Endothelial cell of umbilical vein (primary cell): ENCODE data around the gene SEC11A. TPM values are rescaled to one million over a fixed set of nuclear protein-coding genes. Genes with fewer than 3 reads are reported as not detected.
"Not testable (repeated sequence)": the region's sequence is repeated elsewhere in the genome, so short reads cannot be mapped to it uniquely, and the experiment has no call there.

Source experiments
- BruUV-seq: library from RNA; stranded (reverse); fragments of 400-500 nt; replicated peaks from 2 replicates; lab custom pipeline; 2021; lab: Mats Ljungman, UMichigan
- CTCF ChIA-PET: fragments of 300-600, 350-600 bp; sonication (Branson Sonifier 250); formaldehyde crosslinking; loops from one replicate; lab custom pipeline; 2021; ENCODE audit warnings: antibody characterized with exemption, inconsistent platforms; lab: Charles Lee
- POLR2A ChIA-PET: fragments of 300-600, 350-600 bp; sonication (Branson Sonifier 250); formaldehyde crosslinking; loops from one replicate; lab custom pipeline; 2021; ENCODE audit warnings: antibody characterized with exemption, inconsistent platforms; lab: Charles Lee
- DNase-seq: peaks from one replicate; pipeline ENCODE4 v3.0.0-alpha.2; 2011; ENCODE audit warnings: low read depth, low spot score
- FAIRE-seq: peaks from 2 replicates; lab custom pipeline; 2011; peaks lifted over from hg19 to GRCh38; lab: Jason Lieb, UNC
- H2AFZ ChIP-seq: 2 replicates; pipeline ENCODE4 v1.6.0; 2012; ENCODE audit warnings: low read depth, low read length, control low read depth, inconsistent platforms
- H3K27ac ChIP-seq: 2 replicates; pipeline ENCODE4 v1.5.1; 2011; ENCODE audit warnings: low read depth, mild to moderate bottlenecking, control low read depth, low read length, moderate library complexity; ENCODE audit not compliant: insufficient read depth
- H3K27me3 ChIP-seq, 2 experiments: 2 replicates each; pipeline versions ENCODE4 v1.6.0 to v1.6.1; 2011; ENCODE audit warnings: low read length in 2 of 2, mixed read lengths in 1 of 2; ENCODE audit not compliant: control insufficient read depth in 2 of 2, insufficient read depth in 2 of 2
- H3K36me3 ChIP-seq, 2 experiments: 2 replicates in 1 of 2; 3 replicates in 1 of 2; pipeline ENCODE4 v1.5.1; 2011; ENCODE audit warnings: low read length in 2 of 2, mild to moderate bottlenecking in 1 of 2, moderate library complexity in 1 of 2; ENCODE audit not compliant: control insufficient read depth in 2 of 2, insufficient read depth in 2 of 2; ENCODE audit errors: extremely low read depth in 1 of 2
- H3K4me1 ChIP-seq: 3 replicates; pipeline ENCODE4 v1.5.1; 2011; ENCODE audit warnings: mild to moderate bottlenecking, low read length; ENCODE audit not compliant: control insufficient read depth, insufficient read depth; ENCODE audit errors: extremely low read depth
- H3K4me2 ChIP-seq: 2 replicates; pipeline ENCODE4 v1.6.1; 2011; ENCODE audit warnings: low read length, control low read depth, mixed read lengths; ENCODE audit not compliant: insufficient read depth
- H3K4me3 ChIP-seq, 3 experiments: fragments of 200-600 bp in 1 of 3; sonication (generic), shearing (Covaris generic) in 1 of 3; replicated peaks in 1 of 3; 2 replicates each; pipeline ENCODE4 v1.5.1; 2011 to 2016; ENCODE audit warnings: control low read depth in 3 of 3, low read length in 3 of 3, mild to moderate bottlenecking in 2 of 3, inconsistent platforms in 1 of 3, low read depth in 1 of 3, moderate library complexity in 1 of 3; ENCODE audit not compliant: insufficient read depth in 1 of 3
- H3K79me2 ChIP-seq: 2 replicates; pipeline ENCODE4 v1.6.0; 2012; ENCODE audit warnings: low read length, inconsistent platforms; ENCODE audit not compliant: control insufficient read depth, insufficient read depth
- H3K9ac ChIP-seq: replicated peaks from 2 replicates; pipeline ENCODE3; 2011; ENCODE audit warnings: low read length, control low read depth; ENCODE audit not compliant: insufficient read depth; ENCODE audit errors: extremely low read depth
- H3K9me1 ChIP-seq: replicated peaks from 3 replicates; pipeline ENCODE4 v1.6.0; 2011; ENCODE audit warnings: mild to moderate bottlenecking, low read length; ENCODE audit not compliant: control insufficient read depth, insufficient read depth; ENCODE audit errors: extremely low read depth
- H3K9me3 ChIP-seq: replicated peaks from 2 replicates; pipeline ENCODE4 v1.5.1; 2012; ENCODE audit warnings: low read length, inconsistent platforms; ENCODE audit not compliant: control insufficient read depth, insufficient read depth
- H4K20me1 ChIP-seq: replicated peaks from 2 replicates; pipeline ENCODE3; 2011; ENCODE audit warnings: mild to moderate bottlenecking, low read length; ENCODE audit not compliant: control insufficient read depth, insufficient read depth; ENCODE audit errors: extremely low read depth
- EZH2 ChIP-seq: IDR thresholded peaks from 2 replicates; pipeline ENCODE4 v1.6.1; 2012; ENCODE audit warnings: borderline replicate concordance, low read depth, mild to moderate bottlenecking, moderate library complexity, low read length, inconsistent platforms; ENCODE audit not compliant: severe bottlenecking
- FOS ChIP-seq: IDR thresholded peaks from 2 replicates; pipeline ENCODE4 v1.6.1; 2011; ENCODE audit warnings: mild to moderate bottlenecking, low read length, moderate library complexity, borderline replicate concordance; ENCODE audit not compliant: insufficient read depth
- GATA2 ChIP-seq: IDR thresholded peaks from 2 replicates; pipeline ENCODE4 v1.7.0; 2011; ENCODE audit warnings: low read depth, mild to moderate bottlenecking, moderate library complexity, mixed read lengths, low read length; ENCODE audit not compliant: insufficient read length, insufficient read depth
- JUN ChIP-seq: IDR thresholded peaks from 2 replicates; pipeline ENCODE4 v1.6.1; 2011; ENCODE audit warnings: borderline replicate concordance, low read depth; ENCODE audit not compliant: insufficient read length, insufficient read depth
- MYC ChIP-seq: IDR thresholded peaks from one replicate; pipeline ENCODE4 v1.6.1; 2011; ENCODE audit warnings: mild to moderate bottlenecking, low read depth, low read length
- POLR2A ChIP-seq: IDR thresholded peaks from 2 replicates; pipeline ENCODE4 v1.6.1; 2012; ENCODE audit warnings: low read depth, mild to moderate bottlenecking, control low read depth, low read length
- POLR2AphosphoS5 ChIP-seq: IDR thresholded peaks from 2 replicates; pipeline ENCODE4 v1.6.1; 2012; ENCODE audit warnings: low read depth, mild to moderate bottlenecking, control low read depth, low read length, moderate library complexity; ENCODE audit not compliant: insufficient read depth
- dilution Hi-C: fragments of 300-500 bp; cut with MboI; formaldehyde crosslinking; loops from one replicate; pipeline ENCODE4 v1.15.0; 2019; ENCODE audit warnings: low sequenced_read_pairs; ENCODE audit not compliant: extremely low pct_ligation_motif_present
- intact Hi-C: fragments of 100-400 bp; cut with micrococcal nuclease; formaldehyde crosslinking; loops from one replicate; pipeline ENCODE4 v1.10.0; 2022
- polyA plus RNA-seq, 4 experiments: library from polyadenylated mRNA; depleted of rRNA in 3 of 4; stranded (reverse) in 3 of 4; unstranded in 1 of 4; fragments of >200 nt; gene quantifications; 2 replicates each; pipeline versions ENCODE4 v1.2.1 to v1.2.3, GENCODE V29; 2011 to 2012; ENCODE audit warnings: missing spikeins in 1 of 4
- total RNA-seq: library from RNA; stranded (reverse); gene quantifications from 2 replicates; pipeline ENCODE4 v1.2.3, GENCODE V29; 2021
- TF ChIP-seq, protein P1 (sequence below): IDR thresholded peaks from 2 replicates; pipeline ENCODE4 v1.6.1; 2011; ENCODE audit not compliant: insufficient read depth, insufficient read length
- TF ChIP-seq, protein P2 (sequence below), 2 donors: IDR thresholded peaks; 1 replicate in 1 of 2; 2 replicates in 1 of 2; pipeline ENCODE4 v1.5.1; 2011; ENCODE audit warnings: low read length in 2 of 2, mild to moderate bottlenecking in 2 of 2, moderate library complexity in 2 of 2, control low read depth in 1 of 2, inconsistent platforms in 1 of 2, low read depth in 1 of 2; ENCODE audit not compliant: insufficient read depth in 1 of 2; ENCODE audit errors: extremely low read depth in 1 of 2

Gene SEC11A
- total and polyA plus RNA-seq, 2 donors (not counting 3 experiments of a cell fraction or from before 2014, with no cell fraction given), result 189 to 204 TPM

DNA sequence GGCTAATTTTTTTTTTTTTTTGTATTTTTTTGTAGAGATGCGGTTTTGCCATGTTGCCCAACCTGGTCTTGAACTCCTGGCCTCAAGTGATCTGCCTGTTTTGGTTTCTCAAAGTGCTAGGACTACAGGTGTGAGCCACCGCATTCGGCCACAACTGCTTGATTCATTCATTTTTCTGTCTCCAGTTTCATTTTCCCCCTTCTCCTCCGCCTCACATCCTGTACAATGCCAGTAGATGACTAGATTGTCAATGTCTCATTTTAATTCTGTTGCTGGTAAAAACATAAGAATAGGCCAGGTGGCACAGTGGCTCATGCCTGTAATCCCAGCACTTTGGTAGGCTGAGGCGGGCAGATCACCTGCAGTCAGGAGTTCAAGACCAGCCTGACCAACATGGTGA, 20.4 kb upstream of the SEC11A start:
- no peaks in the 10 kb centered on the region for H3K79me2 ChIP-seq
- TF ChIP-seq GATA2 (no peak), FOS (no peak), EZH2 (no peak), POLR2A (no peak), MYC (no peak), JUN (no peak), POLR2AphosphoS5 (no peak)
- TF ChIP-seq, protein P1, sequence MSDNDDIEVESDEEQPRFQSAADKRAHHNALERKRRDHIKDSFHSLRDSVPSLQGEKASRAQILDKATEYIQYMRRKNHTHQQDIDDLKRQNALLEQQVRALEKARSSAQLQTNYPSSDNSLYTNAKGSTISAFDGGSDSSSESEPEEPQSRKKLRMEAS, result no peak
- TF ChIP-seq, protein P2, sequence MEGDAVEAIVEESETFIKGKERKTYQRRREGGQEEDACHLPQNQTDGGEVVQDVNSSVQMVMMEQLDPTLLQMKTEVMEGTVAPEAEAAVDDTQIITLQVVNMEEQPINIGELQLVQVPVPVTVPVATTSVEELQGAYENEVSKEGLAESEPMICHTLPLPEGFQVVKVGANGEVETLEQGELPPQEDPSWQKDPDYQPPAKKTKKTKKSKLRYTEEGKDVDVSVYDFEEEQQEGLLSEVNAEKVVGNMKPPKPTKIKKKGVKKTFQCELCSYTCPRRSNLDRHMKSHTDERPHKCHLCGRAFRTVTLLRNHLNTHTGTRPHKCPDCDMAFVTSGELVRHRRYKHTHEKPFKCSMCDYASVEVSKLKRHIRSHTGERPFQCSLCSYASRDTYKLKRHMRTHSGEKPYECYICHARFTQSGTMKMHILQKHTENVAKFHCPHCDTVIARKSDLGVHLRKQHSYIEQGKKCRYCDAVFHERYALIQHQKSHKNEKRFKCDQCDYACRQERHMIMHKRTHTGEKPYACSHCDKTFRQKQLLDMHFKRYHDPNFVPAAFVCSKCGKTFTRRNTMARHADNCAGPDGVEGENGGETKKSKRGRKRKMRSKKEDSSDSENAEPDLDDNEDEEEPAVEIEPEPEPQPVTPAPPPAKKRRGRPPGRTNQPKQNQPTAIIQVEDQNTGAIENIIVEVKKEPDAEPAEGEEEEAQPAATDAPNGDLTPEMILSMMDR (IDR thresholded peaks at IDR 0.05; ENCODE audit: extremely low read depth in 1 of 2, insufficient read depth in 1 of 2, low read depth in 1 of 2, low read length in 2 of 2), result no peak
- dilution Hi-C loops (no loop called here), intact Hi-C loops (no loop called here)
- ChIA-PET CTCF (interaction anchor here (0.6 to 1.0 kb wide), 2 partner anchors 36 to 105 kb away, joined by 3 to 4 read pairs; no protein-coding TSS in a partner anchor), POLR2A (no interaction called here)
- H3K4me2 ChIP-seq, result no peak overlapping the region
- FAIRE-seq (no peak), DNase-seq (no peak)
- no peaks in the 10 kb centered on the region for H3K27me3 ChIP-seq
- H3K27ac ChIP-seq, result no peak overlapping the region
- no peaks in the 10 kb centered on the region for H3K9me1 ChIP-seq
- no peak overlapping the region for H2AFZ ChIP-seq
- BruUV-seq, result no TSS peak
- H3K9ac ChIP-seq, result no peak overlapping the region
- no peaks in the 10 kb centered on the region for H3K9me3 ChIP-seq
- H3K4me3 ChIP-seq, result no peak overlapping the region
- H4K20me1 ChIP-seq, result no peaks in the 10 kb centered on the region
- no peaks in the 10 kb centered on the region for H3K4me1 ChIP-seq
- no peaks in the 10 kb centered on the region for H3K36me3 ChIP-seq

DNA sequence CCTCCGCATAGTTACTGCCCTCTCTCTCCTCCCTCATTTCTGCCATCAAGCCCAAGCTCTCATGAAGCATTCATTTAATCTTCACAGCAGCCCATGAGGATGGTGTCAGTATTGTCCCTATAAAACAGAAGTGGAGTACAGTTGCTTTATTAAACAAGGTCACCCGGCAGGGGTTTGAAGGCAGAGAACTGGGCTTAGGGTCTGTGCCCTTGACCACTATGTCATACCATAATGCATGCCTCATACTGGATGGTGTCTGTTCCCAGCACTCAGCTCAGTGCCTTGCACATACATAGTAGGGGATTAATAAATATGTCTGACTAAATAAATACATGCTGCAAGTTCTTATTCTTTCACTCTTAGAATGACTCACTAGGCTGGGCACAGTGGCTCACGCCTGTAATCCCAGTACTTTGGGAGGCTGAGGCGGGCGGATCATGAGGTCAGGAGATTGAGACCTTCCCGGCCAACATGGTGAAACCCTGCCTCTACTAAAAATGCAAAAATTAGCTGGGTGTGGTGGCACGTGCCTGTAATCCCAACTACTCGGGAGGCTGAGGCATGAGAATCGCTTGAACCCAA, 19.6 kb upstream of the SEC11A start:
- DNase-seq, intact Hi-C loops, H3K27me3 ChIP-seq, H3K4me1 ChIP-seq, H3K9me3 ChIP-seq, H3K4me2 ChIP-seq, H3K27ac ChIP-seq, H3K9ac ChIP-seq, BruUV-seq, dilution Hi-C loops, H3K4me3 ChIP-seq, FAIRE-seq, H3K79me2 ChIP-seq, H3K9me1 ChIP-seq, H3K36me3 ChIP-seq, H4K20me1 ChIP-seq: not testable (repeated sequence)
- ChIA-PET CTCF (interaction anchor here (0.6 to 1.5 kb wide), 3 partner anchors 12 to 165 kb away, joined by 3 to 5 read pairs (median 3); no protein-coding TSS in a partner anchor), POLR2A (interaction anchor here (0.7 kb wide), 1 partner anchor 9 kb away, joined by 3 read pairs; no protein-coding TSS in a partner anchor)
- peak overlapping the region; percentile 47 for H2AFZ ChIP-seq
